HG03439 (cell line): ENCODE results near the gene IL1RL2.

Experiments used
- ATAC-seq: cut with Tn5 transposase; IDR thresholded peaks from one replicate; pipeline ENCODE4 v1.9.1; 2021; ENCODE audit warnings: mild to moderate bottlenecking, moderate library complexity; ENCODE audit not compliant: unreplicated experiment

Gene IL1RL2

GRCh38 chr2:102193074-102193473 is 6.3 kb downstream of the IL1RL2 start:
- no peak for ATAC-seq

- no peak for ATAC-seq
Measured at GRCh38 chr2:102194609-102195268, 7.9 kb downstream of the IL1RL2 start.

- ATAC-seq = no peak
Measured at GRCh38 chr2:102197389-102198137, 10.7 kb downstream of the IL1RL2 start.

- no peak for ATAC-seq
Measured at GRCh38 chr2:102200539-102200938, 13.7 kb downstream of the IL1RL2 start.

GRCh38 chr2:102204638-102205037 is 17.8 kb downstream of the IL1RL2 start:
- ATAC-seq = no peak

GRCh38 chr2:102206666-102207341 is 20.0 kb downstream of the IL1RL2 start:
- ATAC-seq = no peak

GRCh38 chr2:102208774-102209173 is 22.0 kb downstream of the IL1RL2 start:
- no peak for ATAC-seq

GRCh38 chr2:102209474-102209873 is 22.7 kb downstream of the IL1RL2 start:
- ATAC-seq = no peak

GRCh38 chr2:102217032-102217431 is 30.2 kb downstream of the IL1RL2 start:
- no peak for ATAC-seq

- ATAC-seq = no peak
Measured at GRCh38 chr2:102224824-102225739, 38.3 kb downstream of the IL1RL2 start.

GRCh38 chr2:102226171-102226570 is 39.3 kb downstream of the IL1RL2 start:
- no peak for ATAC-seq

GRCh38 chr2:102226612-102227391 is 40.0 kb downstream of the IL1RL2 start:
- ATAC-seq = no peak

- ATAC-seq = no peak
Measured at GRCh38 chr2:102229141-102229769, 42.4 kb downstream of the IL1RL2 start.

GRCh38 chr2:102230410-102230909 is 43.6 kb downstream of the IL1RL2 start:
- ATAC-seq = no peak

GRCh38 chr2:102233132-102233884 is 46.5 kb downstream of the IL1RL2 start:
- no peak for ATAC-seq

GRCh38 chr2:102235042-102235473 is 48.2 kb downstream of the IL1RL2 start:
- ATAC-seq = no peak

- ATAC-seq = no peak
Measured at GRCh38 chr2:102235491-102235890, 48.7 kb downstream of the IL1RL2 start.

GRCh38 chr2:102236132-102236531 is 49.3 kb downstream of the IL1RL2 start:
- ATAC-seq = no peak

GRCh38 chr2:102237176-102237575 is 50.4 kb downstream of the IL1RL2 start:
- no peak for ATAC-seq
